Measurements from ENCODE around the gene TMEM250.

GRCh38 chr9:136107953-136108647 is 10.6 kb downstream of the TMEM250 start:
- TF ChIP-seq, protein P1, sequence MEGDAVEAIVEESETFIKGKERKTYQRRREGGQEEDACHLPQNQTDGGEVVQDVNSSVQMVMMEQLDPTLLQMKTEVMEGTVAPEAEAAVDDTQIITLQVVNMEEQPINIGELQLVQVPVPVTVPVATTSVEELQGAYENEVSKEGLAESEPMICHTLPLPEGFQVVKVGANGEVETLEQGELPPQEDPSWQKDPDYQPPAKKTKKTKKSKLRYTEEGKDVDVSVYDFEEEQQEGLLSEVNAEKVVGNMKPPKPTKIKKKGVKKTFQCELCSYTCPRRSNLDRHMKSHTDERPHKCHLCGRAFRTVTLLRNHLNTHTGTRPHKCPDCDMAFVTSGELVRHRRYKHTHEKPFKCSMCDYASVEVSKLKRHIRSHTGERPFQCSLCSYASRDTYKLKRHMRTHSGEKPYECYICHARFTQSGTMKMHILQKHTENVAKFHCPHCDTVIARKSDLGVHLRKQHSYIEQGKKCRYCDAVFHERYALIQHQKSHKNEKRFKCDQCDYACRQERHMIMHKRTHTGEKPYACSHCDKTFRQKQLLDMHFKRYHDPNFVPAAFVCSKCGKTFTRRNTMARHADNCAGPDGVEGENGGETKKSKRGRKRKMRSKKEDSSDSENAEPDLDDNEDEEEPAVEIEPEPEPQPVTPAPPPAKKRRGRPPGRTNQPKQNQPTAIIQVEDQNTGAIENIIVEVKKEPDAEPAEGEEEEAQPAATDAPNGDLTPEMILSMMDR (IDR thresholded peaks at IDR 0.05 in 8 of 11, conservative IDR thresholded peaks at IDR 0.05 in 3 of 11) = no peak
- TF ChIP-seq POLR2A (IDR thresholded peaks at IDR 0.05) (no peak), POLR2AphosphoS5 (IDR thresholded peaks at IDR 0.05) (no peak)
